CD4-positive, alpha-beta T cell treated with Interleukin-15 for 1 hour (primary cell): ENCODE measurements around the gene HAS3.
"Not testable (repeated sequence)": the region's sequence is repeated elsewhere in the genome, so short reads cannot be mapped to it uniquely, and the experiment has no call there.

Experiments
- DNase-seq: peaks from one replicate; pipeline ENCODE4 v3.0.0-alpha.2; 2020

HAS3 gene

GRCh38 chr16:69105501-69106361 lies at the start of gene HAS3:
TSS of gene HAS3 (plus strand) at chr16:69105653. CDS start at chr16:69109396, 3,743 bp downstream.
- DNase-seq, result no peak

GRCh38 chr16:69055980-69056379 lies 49.5 kb upstream of the HAS3 start:
- no peak for DNase-seq

GRCh38 chr16:69056421-69056820 lies 49.0 kb upstream of the HAS3 start:
- DNase-seq, result no peak

- DNase-seq, result no peak
Observed at GRCh38 chr16:69057400-69058378, 47.8 kb upstream of the HAS3 start.

GRCh38 chr16:69063491-69063890 lies 42.0 kb upstream of the HAS3 start:
- DNase-seq, result not testable (repeated sequence)

GRCh38 chr16:69064124-69064763 lies 41.2 kb upstream of the HAS3 start:
- no peak for DNase-seq

- no peak for DNase-seq
Observed at GRCh38 chr16:69064764-69065313, 40.6 kb upstream of the HAS3 start.

GRCh38 chr16:69069504-69069903 lies 35.9 kb upstream of the HAS3 start:
- no peak for DNase-seq

GRCh38 chr16:69071036-69071435 lies 34.4 kb upstream of the HAS3 start:
- DNase-seq, result no peak

GRCh38 chr16:69072640-69072974 lies 32.8 kb upstream of the HAS3 start:
- no peak for DNase-seq

GRCh38 chr16:69073181-69073702 lies 32.2 kb upstream of the HAS3 start:
- DNase-seq, result no peak

GRCh38 chr16:69077251-69077650 lies 28.2 kb upstream of the HAS3 start:
- no peak for DNase-seq

GRCh38 chr16:69078073-69078472 lies 27.4 kb upstream of the HAS3 start:
- no peak for DNase-seq

- no peak for DNase-seq
Observed at GRCh38 chr16:69079697-69080096, 25.8 kb upstream of the HAS3 start.

- DNase-seq, result no peak
Observed at GRCh38 chr16:69083306-69083941, 22.0 kb upstream of the HAS3 start.

GRCh38 chr16:69084289-69084688 lies 21.2 kb upstream of the HAS3 start:
- no peak for DNase-seq

- no peak for DNase-seq
Observed at GRCh38 chr16:69085032-69085695, 20.3 kb upstream of the HAS3 start.

- no peak for DNase-seq
Observed at GRCh38 chr16:69087161-69087581, 18.3 kb upstream of the HAS3 start.

- no peak for DNase-seq
Observed at GRCh38 chr16:69088684-69089083, 16.8 kb upstream of the HAS3 start.

GRCh38 chr16:69089091-69089910 lies 16.2 kb upstream of the HAS3 start:
- DNase-seq, result no peak

- no peak for DNase-seq
Observed at GRCh38 chr16:69093974-69094373, 11.5 kb upstream of the HAS3 start.
